ENCODE data around the gene IRGM. TPM values are rescaled to one million over a fixed set of nuclear protein-coding genes. Genes with fewer than 3 reads are reported as not detected.
"Not testable (repeated sequence)": the region's sequence is repeated elsewhere in the genome, so short reads cannot be mapped to it uniquely, and the experiment has no call there.

IRGM gene
- total and polyA plus RNA-seq, 12 donors: 0.25 to 0.40 TPM; not detected in 10

DNA sequence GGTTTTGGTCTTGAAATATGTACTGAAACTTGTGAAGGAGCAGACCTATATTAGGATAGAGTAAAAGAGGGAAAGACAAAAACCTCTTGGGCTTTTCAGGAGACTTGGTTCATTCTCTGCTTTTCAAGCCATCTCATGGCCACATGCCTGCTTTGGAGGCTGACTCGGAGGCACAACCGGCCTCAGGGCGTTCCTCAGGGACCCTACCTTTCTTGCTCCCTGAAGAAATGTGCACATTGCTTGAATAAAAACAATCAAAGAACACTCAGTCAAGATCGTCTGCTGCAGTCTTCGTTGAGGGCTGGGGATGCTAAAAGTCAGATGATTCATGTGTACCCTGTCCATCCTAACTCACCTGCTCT, 994 bp downstream of the IRGM start:
- no peak for DNase-seq
- Histone ChIP-seq H3K4me1 (replicated peaks in 1 of 2) (peaks cover 0 to 4% of the 10 kb centered on the region in 2 donors), H3K4me3 (no peak overlapping the region), H3K36me3 (replicated peaks in 1 of 2) (no peaks in the 10 kb centered on the region), H3K9me3 (replicated peaks in 1 of 3) (no peaks in the 10 kb centered on the region), H3K27ac (no peak overlapping the region), H3K27me3 (no peaks in the 10 kb centered on the region)
- TF ChIP-seq POLR2A (IDR thresholded peaks at IDR 0.05): no peak
- TF ChIP-seq, protein P1, sequence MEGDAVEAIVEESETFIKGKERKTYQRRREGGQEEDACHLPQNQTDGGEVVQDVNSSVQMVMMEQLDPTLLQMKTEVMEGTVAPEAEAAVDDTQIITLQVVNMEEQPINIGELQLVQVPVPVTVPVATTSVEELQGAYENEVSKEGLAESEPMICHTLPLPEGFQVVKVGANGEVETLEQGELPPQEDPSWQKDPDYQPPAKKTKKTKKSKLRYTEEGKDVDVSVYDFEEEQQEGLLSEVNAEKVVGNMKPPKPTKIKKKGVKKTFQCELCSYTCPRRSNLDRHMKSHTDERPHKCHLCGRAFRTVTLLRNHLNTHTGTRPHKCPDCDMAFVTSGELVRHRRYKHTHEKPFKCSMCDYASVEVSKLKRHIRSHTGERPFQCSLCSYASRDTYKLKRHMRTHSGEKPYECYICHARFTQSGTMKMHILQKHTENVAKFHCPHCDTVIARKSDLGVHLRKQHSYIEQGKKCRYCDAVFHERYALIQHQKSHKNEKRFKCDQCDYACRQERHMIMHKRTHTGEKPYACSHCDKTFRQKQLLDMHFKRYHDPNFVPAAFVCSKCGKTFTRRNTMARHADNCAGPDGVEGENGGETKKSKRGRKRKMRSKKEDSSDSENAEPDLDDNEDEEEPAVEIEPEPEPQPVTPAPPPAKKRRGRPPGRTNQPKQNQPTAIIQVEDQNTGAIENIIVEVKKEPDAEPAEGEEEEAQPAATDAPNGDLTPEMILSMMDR (IDR thresholded peaks at IDR 0.05): no peak
- 42 to 49% (median 44%) methylated on average over 5 of the region's 5 CpGs for WGBS, 4 donors
- intact Hi-C loops (cut with DNase I): loop anchor here (2.0 to 10.0 kb wide), 5 partner anchors 47 to 293 kb away; partner anchors contain the start of genes RBM22 (in 2 of the 2) and MYOZ3 (in 1 of the 2)

DNA sequence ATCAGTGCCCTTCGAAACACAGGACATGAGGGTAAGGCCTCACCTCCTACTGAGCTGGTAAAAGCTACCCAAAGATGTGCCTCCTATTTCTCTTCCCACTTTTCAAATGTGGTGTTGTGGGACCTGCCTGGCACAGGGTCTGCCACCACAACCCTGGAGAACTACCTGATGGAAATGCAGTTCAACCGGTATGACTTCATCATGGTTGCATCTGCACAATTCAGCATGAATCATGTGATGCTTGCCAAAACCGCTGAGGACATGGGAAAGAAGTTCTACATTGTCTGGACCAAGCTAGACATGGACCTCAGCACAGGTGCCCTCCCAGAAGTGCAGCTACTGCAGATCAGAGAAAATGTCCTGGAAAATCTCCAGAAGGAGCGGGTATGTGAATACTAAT, 1.9 kb downstream of the IRGM start:
- H3K4me3 ChIP-seq: no peak overlapping the region
- intact Hi-C loops (cut with DNase I): loop anchor here (5.0 to 10.0 kb wide), 4 partner anchors 143 to 293 kb away; partner anchors contain the start of genes RBM22 (in 2 of the 2) and MYOZ3 (in 1 of the 2)
- TF ChIP-seq POLR2A (IDR thresholded peaks at IDR 0.05): no peak
- TF ChIP-seq, protein P1 (IDR thresholded peaks at IDR 0.05): no peak
- no peaks in the 10 kb centered on the region for H3K27me3 ChIP-seq
- 62 to 73% (median 66%) methylated on average over 3 to 4 of the region's 4 CpGs for WGBS, 4 donors
- H3K27ac ChIP-seq: no peak overlapping the region
- H3K9me3 ChIP-seq (replicated peaks in 1 of 3): no peaks in the 10 kb centered on the region
- no peak for DNase-seq
- H3K4me1 ChIP-seq (replicated peaks in 1 of 2): peaks cover 0 to 4% of the 10 kb centered on the region in 2 donors
- H3K36me3 ChIP-seq (replicated peaks in 1 of 2): no peaks in the 10 kb centered on the region

DNA sequence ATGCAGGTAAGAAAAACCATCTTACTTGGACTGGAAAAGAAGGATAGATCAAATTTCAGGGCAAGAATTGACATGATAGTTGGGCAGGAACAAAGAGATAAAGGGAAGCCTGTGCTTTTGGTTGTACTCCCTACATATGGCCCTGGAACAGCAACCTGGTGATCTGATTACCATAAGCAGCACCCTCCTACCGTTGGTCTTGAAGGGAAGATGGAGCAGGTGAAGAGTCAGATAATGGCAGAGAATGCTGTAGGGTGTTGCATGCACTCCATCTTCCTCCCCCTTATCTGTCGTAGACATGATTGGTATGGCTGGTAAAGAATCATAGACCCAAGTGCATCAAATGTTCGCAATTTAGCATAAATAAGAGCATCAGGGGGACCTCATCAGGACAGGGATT, 4.7 kb downstream of the IRGM start:
- 53 to 75% (median 74%) methylated on average over 3 of the region's 3 CpGs for WGBS, 4 donors
- no peaks in the 10 kb centered on the region for H3K36me3 ChIP-seq (replicated peaks in 1 of 2)

DNA sequence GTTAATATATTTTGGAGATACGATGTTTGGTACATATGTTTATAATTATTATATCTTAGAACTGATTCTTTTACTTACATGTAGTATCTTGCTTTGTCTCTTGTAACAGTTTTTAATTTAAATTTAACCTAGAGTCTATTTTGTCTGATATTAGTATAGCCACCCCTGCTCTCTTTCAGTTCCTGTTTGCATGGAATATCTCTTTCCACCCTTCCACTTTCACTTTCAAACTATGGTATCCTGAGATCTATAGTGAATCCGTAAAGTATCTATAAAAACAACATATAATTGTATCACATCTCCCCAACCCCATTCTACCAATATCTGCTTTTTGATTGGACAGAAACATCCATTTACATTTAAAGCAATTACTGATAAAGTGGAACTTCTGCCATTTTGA, 7.2 kb downstream of the IRGM start:
- Histone ChIP-seq H3K27me3 (no peaks in the 10 kb centered on the region), H3K4me1 (replicated peaks in 1 of 2) (no peaks in the 10 kb centered on the region), H3K9me3 (replicated peaks in 1 of 3) (no peaks in the 10 kb centered on the region), H3K4me3 (no peak overlapping the region), H3K27ac (no peak overlapping the region), H3K36me3 (replicated peaks in 1 of 2) (no peaks in the 10 kb centered on the region)
- no peak for DNase-seq
- 83 to 95% (median 92%) methylated on average over 2 of the region's 2 CpGs for WGBS, 4 donors
- intact Hi-C loops (cut with DNase I): no loop called here
- no peak for TF ChIP-seq POLR2A (IDR thresholded peaks at IDR 0.05)

More for the DNA sequence above, 4.7 kb downstream of the IRGM start:
- DNase-seq: no peak
- Histone ChIP-seq H3K27ac (no peak overlapping the region), H3K27me3 (no peaks in the 10 kb centered on the region), H3K4me3 (no peak overlapping the region), H3K9me3 (replicated peaks in 1 of 3) (no peaks in the 10 kb centered on the region), H3K4me1 (replicated peaks in 1 of 2) (peaks cover 0 to 4% of the 10 kb centered on the region in 2 donors)
- intact Hi-C loops (cut with DNase I): no loop called here
- TF ChIP-seq, protein P1 (IDR thresholded peaks at IDR 0.05): no peak
- no peak for TF ChIP-seq POLR2A (IDR thresholded peaks at IDR 0.05)

DNA sequence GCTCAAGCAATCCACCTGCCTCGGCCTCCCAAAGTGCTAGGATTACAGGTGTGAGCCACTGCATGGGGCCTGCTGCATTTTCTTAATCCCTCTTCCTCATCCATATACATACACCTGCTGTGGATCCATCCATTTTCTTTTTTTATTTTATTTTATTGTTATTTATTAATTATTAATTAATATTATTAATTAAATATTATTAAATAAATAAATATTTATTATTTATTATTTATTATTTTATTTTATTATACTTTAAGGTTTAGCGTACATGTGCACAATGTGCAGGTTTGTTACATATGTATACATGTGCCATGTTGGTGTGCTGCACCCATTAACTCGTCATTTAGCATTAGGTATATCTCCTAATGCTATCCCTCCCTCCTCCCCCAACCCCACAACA, 10.4 kb downstream of the IRGM start:
- H3K9me3 ChIP-seq (replicated peaks in 1 of 3); H3K4me3 ChIP-seq; H3K36me3 ChIP-seq (replicated peaks in 1 of 2); H3K27me3 ChIP-seq; DNase-seq; H3K4me1 ChIP-seq (replicated peaks in 1 of 2); H3K27ac ChIP-seq; intact Hi-C loops (cut with DNase I): not testable (repeated sequence)
- 63 to 87% (median 72%) methylated on average over 3 of the region's 3 CpGs for WGBS, 4 donors

Measured in adrenal gland (tissue), 12 donors.